GM12891 (cell line): ENCODE data around the gene ODAD4.

Source experiments
- POLR2A ChIP-seq: IDR thresholded peaks from 2 replicates; pipeline ENCODE4 v1.6.1; 2011; ENCODE audit warnings: low read depth, low read length, control low read depth
- POLR2AphosphoS5 ChIP-seq: IDR thresholded peaks from 2 replicates; pipeline ENCODE4 v1.6.1; 2011; ENCODE audit warnings: low read depth, low read length, control low read depth
- POU2F2 ChIP-seq: IDR thresholded peaks from 2 replicates; pipeline ENCODE4 v1.6.1; 2011; ENCODE audit warnings: low read depth, mild to moderate bottlenecking, control low read depth, low read length, moderate library complexity
- TAF1 ChIP-seq: IDR thresholded peaks from 2 replicates; pipeline ENCODE4 v1.6.1; 2011; ENCODE audit warnings: low read depth, low read length, control low read depth

DNA sequence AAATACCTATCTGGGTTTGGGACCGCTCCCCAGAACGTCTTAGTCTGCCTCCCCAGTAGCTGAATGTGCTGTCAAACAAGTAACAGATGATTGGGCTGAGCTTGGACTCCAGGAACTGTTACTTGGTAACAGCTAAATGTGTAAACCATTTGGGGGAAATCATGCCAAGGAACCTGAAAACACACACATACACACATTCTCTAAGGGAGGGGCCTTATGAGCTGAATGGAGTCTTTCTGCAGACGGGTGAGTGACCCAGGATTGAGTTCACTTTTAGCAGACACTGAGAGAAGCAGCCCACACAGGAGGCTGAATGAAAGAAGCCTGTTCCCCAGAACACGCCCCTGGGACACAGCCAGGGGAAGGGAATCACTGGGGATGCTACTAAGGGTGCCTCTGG, 13.2 kb upstream of the ODAD4 start:
- TF ChIP-seq POLR2AphosphoS5 (no peak), POLR2A (no peak), POU2F2 (no peak), TAF1 (no peak)
